GM18951 (cell line): ENCODE measurements around the gene MSL1.

ENCODE experiments used
- POLR2A ChIP-seq: IDR thresholded peaks from 4 replicates; pipeline ENCODE4 v1.6.1; 2011; ENCODE audit warnings: mild to moderate bottlenecking; ENCODE audit not compliant: insufficient read length, insufficient read depth; ENCODE audit errors: extremely low read depth
- in situ Hi-C: fragments of 300-500 bp; cut with MboI; formaldehyde crosslinking; loops from one replicate; pipeline ENCODE4 v1.12.0; 2022; ENCODE audit warnings: low sequenced_read_pairs, mixed read lengths, inconsistent platforms; ENCODE audit not compliant: unreplicated experiment

Gene MSL1

GRCh38 chr17:40173778-40174135 is 52.0 kb downstream of the MSL1 start:
- in situ Hi-C loops, result no loop called here
- TF ChIP-seq POLR2A, result no peak

DNA sequence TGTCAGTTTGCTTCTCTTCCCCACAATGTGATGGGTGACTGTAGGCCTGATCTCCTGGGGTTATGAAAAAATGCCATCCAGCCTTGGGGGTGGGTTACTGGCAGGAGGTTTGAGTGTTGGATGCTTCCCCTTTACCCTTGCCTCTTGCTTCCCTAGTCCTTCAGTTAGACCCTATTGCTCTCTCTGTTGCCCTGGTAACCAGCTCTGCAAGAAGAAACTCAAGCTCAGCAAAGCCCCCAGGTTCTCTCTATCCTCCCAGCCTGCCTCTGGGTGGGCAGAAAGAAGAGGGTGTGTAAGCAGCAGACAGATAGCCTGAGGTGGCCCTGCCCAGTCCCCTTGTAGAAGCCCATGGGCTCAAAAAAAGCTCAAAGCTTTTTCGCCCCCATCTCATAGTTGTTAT is 52.7 kb downstream of the MSL1 start:
- in situ Hi-C loops, result no loop called here
- TF ChIP-seq POLR2A, result no peak

DNA sequence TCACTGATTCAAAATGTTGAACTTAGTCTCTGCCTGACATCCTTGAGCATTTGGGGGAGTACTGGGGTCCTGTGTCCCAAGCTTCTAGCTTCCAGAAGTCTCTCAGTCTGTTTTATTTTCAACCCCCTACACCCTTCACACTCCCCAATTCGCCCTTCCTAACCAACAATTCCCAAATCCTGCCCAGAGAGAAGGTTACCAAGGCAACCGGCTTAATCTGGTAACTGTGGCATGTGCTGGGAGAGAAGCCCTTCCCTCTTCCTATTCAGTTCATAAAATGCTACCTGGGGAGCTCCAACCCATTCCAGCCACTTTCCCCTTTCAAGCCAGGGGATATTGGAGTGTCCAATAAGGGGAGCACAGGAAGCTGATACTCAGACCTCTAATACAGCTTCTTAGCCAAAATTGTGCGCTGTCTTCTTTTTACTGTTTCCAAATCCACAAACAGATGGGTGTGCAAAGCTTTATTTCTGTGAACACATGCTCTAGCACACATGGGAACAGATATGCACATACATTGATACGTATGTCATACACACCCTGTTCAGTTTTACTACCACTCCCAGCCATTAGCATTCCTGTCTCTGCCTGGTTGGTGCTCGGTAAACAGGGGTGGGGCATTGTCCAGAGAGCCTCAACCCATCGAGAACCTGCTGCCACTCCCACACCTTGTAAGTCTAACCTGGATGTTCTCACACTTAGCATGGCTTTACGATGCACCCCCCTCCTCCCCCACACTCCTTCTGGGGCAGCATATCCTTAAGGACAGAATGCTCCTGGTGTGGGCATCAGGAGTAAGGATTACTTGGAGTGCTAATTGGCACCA is 54.4 kb downstream of the MSL1 start:
- no peak for TF ChIP-seq POLR2A
- in situ Hi-C loops, result no loop called here

DNA sequence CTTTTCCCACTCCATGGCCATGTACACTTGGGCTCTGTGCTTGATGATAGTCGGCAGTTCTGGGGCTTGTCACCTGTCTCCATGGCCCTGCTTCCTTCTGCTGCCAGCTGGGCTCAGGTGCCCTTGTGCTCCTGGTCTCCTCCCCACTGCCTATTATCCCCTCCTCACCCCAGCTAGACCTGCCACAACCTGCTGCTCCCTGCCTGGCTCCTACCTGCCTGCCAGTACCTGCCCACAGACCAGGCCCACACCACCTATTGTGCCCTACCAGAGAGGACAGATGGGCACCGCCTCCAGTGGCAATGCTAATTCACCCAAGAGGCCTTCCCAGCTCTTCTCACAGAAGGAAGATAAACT is 55.0 kb downstream of the MSL1 start:
- in situ Hi-C loops, result no loop called here
- no peak for TF ChIP-seq POLR2A

- in situ Hi-C loops, result no loop called here
- TF ChIP-seq POLR2A, result peak; percentile 18
Measured at GRCh38 chr17:40177275-40177874, 55.6 kb downstream of the MSL1 start, which contains the start of gene RAPGEFL1. Gene RAPGEFL1 (plus strand): TSS chr17:40177470. CDS start chr17:40177862, 392 bp downstream.

- in situ Hi-C loops, result no loop called here
- TF ChIP-seq POLR2A, result no peak
Measured at GRCh38 chr17:40178021-40178601, 56.3 kb downstream of the MSL1 start.

GRCh38 chr17:40178660-40179059 is 56.9 kb downstream of the MSL1 start:
- no peak for TF ChIP-seq POLR2A
- in situ Hi-C loops, result no loop called here

DNA sequence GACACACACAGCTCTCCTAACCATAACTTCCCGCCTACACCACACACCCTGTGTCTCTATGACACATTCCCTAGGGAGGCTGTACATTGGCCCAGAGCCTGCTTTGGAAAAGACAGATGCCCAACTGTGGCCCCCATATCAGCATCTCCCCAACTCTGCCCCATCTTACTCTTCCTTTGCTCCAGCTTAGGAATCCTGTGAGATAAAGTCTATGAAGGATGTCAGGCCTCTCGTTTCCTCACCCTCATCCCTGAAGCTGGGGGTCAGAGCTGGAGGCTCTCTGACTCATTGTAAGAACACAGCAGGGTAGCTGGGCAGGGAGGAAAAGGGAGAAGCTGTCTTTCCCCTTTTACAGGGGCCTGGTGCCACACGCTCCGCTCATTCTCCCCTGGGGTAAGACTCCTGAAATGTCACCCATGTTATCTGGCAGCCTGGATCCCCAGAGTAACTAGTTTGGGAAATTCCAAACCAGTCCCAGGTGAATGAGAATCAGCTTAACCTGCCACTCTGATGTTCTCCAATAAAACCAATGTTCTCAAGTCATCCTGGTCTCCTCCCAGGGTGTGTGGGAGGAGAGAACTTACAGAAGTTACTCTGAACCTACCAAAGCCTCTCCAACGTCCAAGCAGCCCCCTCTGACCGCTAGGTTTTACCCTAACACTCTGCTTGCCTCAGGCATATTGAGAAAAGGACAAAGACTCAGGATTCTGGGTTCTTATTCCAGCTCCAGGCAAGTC is 58.3 kb downstream of the MSL1 start:
- in situ Hi-C loops, result no loop called here
- no peak for TF ChIP-seq POLR2A

GRCh38 chr17:40180694-40181093 is 58.9 kb downstream of the MSL1 start:
- in situ Hi-C loops, result no loop called here
- TF ChIP-seq POLR2A, result no peak

DNA sequence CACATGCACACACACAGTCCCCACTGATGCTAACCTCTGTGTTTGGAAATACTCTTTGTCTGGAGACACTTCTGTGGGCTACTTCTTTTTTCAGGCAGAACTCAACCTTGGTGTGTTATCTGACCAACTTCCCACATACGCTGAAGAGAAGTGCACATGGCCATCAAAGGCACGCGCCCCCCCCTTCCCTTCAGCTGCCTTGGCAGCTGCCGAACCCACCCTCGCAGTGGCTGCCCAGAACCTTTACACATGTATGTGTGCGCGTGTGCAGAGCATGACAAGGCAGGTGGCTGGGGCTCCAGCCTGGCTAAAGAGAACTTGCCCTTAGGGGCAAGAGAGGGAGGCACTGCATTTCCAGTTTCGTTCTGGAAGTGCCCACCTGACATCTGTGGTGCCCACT is 59.4 kb downstream of the MSL1 start:
- in situ Hi-C loops, result no loop called here

GRCh38 chr17:40182606-40183005 is 60.8 kb downstream of the MSL1 start:
- in situ Hi-C loops, result no loop called here
- TF ChIP-seq POLR2A, result no peak

More for the DNA sequence above, 59.4 kb downstream of the MSL1 start:
- TF ChIP-seq POLR2A, result no peak
